CD14-positive monocyte (primary cell): Measurements from ENCODE around the gene RSPH3. TPM values are rescaled to one million over a fixed set of nuclear protein-coding genes. Genes with fewer than 3 reads are reported as not detected.

Source experiments
- DNase-seq, 3 donors: peaks; one replicate each; pipeline ENCODE4 v3.0.0-alpha.2; 2011 to 2022
- H2AFZ ChIP-seq: 2 replicates; pipeline ENCODE4 v1.6.0; 2012; ENCODE audit warnings: mild to moderate bottlenecking, low read depth, low read length, inconsistent platforms; ENCODE audit not compliant: insufficient read depth, poor library complexity, severe bottlenecking
- H3K27ac ChIP-seq, 2 donors: 1 replicate in 1 of 2; 2 replicates in 1 of 2; pipeline ENCODE4 v1.5.1; 2012 to 2013; ENCODE audit warnings: low read length in 2 of 2, control low read depth in 1 of 2, inconsistent platforms in 1 of 2, low read depth in 1 of 2, mild to moderate bottlenecking in 1 of 2
- H3K27me3 ChIP-seq, 2 donors: one replicate each; pipeline versions ENCODE4 v1.6.0 to v1.6.1; 2011 to 2013; ENCODE audit warnings: low read length in 2 of 2; ENCODE audit not compliant: control insufficient read depth in 2 of 2, insufficient read depth in 2 of 2
- H3K36me3 ChIP-seq, 2 donors: replicated peaks in 1 of 2; 1 replicate in 1 of 2; 2 replicates in 1 of 2; pipeline versions ENCODE4 v1.5.1 to v1.6.1; 2012 to 2013; ENCODE audit warnings: low read length in 2 of 2, control low read depth in 1 of 2, inconsistent platforms in 1 of 2, mild to moderate bottlenecking in 1 of 2; ENCODE audit not compliant: insufficient read depth in 2 of 2, control insufficient read depth in 1 of 2
- H3K4me1 ChIP-seq, 2 donors: 1 replicate in 1 of 2; 2 replicates in 1 of 2; pipeline versions ENCODE4 v1.5.1 to v1.6.1; 2012 to 2013; ENCODE audit warnings: low read length in 2 of 2, control low read depth in 1 of 2, inconsistent platforms in 1 of 2, mild to moderate bottlenecking in 1 of 2, moderate library complexity in 1 of 2; ENCODE audit not compliant: insufficient read depth in 2 of 2, control insufficient read depth in 1 of 2
- H3K4me2 ChIP-seq: replicated peaks from 2 replicates; pipeline ENCODE3; 2012; ENCODE audit warnings: low read length, moderate library complexity, mild to moderate bottlenecking; ENCODE audit not compliant: poor library complexity, severe bottlenecking; ENCODE audit errors: extremely low read depth
- H3K4me3 ChIP-seq, 3 experiments: fragments of 200-600 bp in 1 of 3; sonication (generic) in 1 of 3; replicated peaks in 1 of 3; 1 replicate in 2 of 3; 2 replicates in 1 of 3; pipeline ENCODE4 v1.5.1; 2011 to 2013; ENCODE audit warnings: low read length in 3 of 3, mild to moderate bottlenecking in 3 of 3, control low read depth in 2 of 3, low read depth in 2 of 3, inconsistent platforms in 1 of 3, moderate library complexity in 1 of 3
- H3K79me2 ChIP-seq: 2 replicates; pipeline ENCODE4 v1.6.0; 2012; ENCODE audit warnings: mild to moderate bottlenecking, control low read depth, inconsistent platforms, low read length, moderate library complexity; ENCODE audit not compliant: insufficient read depth
- H3K9ac ChIP-seq: 2 replicates; pipeline ENCODE4 v1.6.0; 2017; ENCODE audit warnings: low read length, mild to moderate bottlenecking; ENCODE audit not compliant: insufficient read depth, poor library complexity, severe bottlenecking
- H3K9me3 ChIP-seq, 2 donors: replicated peaks in 1 of 2; 1 replicate in 1 of 2; 2 replicates in 1 of 2; pipeline versions ENCODE4 v1.5.1 to v1.6.1; 2012 to 2013; ENCODE audit warnings: low read length in 2 of 2, control low read depth in 1 of 2; ENCODE audit not compliant: control insufficient read depth in 1 of 2, insufficient read depth in 1 of 2
- H4K20me1 ChIP-seq: 2 replicates; pipeline ENCODE4 v1.6.0; 2012; ENCODE audit warnings: mild to moderate bottlenecking, low read length, control low read depth, moderate library complexity; ENCODE audit not compliant: insufficient read depth
- H3K27ac Mint-ChIP-seq, 7 donors: one replicate each; pipeline ENCODE4 v1.8.0; 2020; ENCODE audit warnings: mild to moderate bottlenecking in 7 of 7, mixed read lengths in 7 of 7, moderate library complexity in 6 of 7, inconsistent platforms in 2 of 7
- H3K27me3 Mint-ChIP-seq, 3 donors: one replicate each; pipeline ENCODE4 v1.8.0; 2021 to 2022; ENCODE audit warnings: low read depth in 3 of 3, mild to moderate bottlenecking in 3 of 3, mixed read lengths in 3 of 3, moderate library complexity in 3 of 3, inconsistent platforms in 1 of 3
- H3K36me3 Mint-ChIP-seq, 2 donors: one replicate each; pipeline ENCODE4 v1.8.0; 2020; ENCODE audit warnings: mixed read lengths in 2 of 2, inconsistent platforms in 1 of 2, mild to moderate bottlenecking in 1 of 2
- H3K4me1 Mint-ChIP-seq: one replicate; pipeline ENCODE4 v1.8.0; 2020; ENCODE audit warnings: mild to moderate bottlenecking, mixed read lengths
- H3K4me3 Mint-ChIP-seq, 2 donors: one replicate each; pipeline ENCODE4 v1.8.0; 2020; ENCODE audit warnings: mild to moderate bottlenecking in 2 of 2, mixed read lengths in 2 of 2, moderate library complexity in 1 of 2
- H3K9me3 Mint-ChIP-seq, 7 donors: one replicate each; pipeline ENCODE4 v1.8.0; 2020 to 2022; ENCODE audit warnings: mixed read lengths in 7 of 7, mild to moderate bottlenecking in 6 of 7, moderate library complexity in 6 of 7, inconsistent platforms in 2 of 7
- CTCF ChIP-seq: fragments of 200-600 bp; IDR thresholded peaks from one replicate; pipeline ENCODE4 v1.8.0; 2022; ENCODE audit warnings: antibody characterized with exemption, mild to moderate bottlenecking
- WGBS: methylation state at CpG from one replicate; pipeline ENCODE4 v1.1.5; 2013; ENCODE audit warnings: missing lambda C conversion rate; ENCODE audit not compliant: insufficient coverage; 5-methylcytosine and 5-hydroxymethylcytosine counted together
- intact Hi-C, 2 donors: fragments of 100-400 bp; cut with micrococcal nuclease; formaldehyde crosslinking; loops; one replicate each; pipeline versions ENCODE4 v1.15.0 to v1.15.1; 2023
- polyA plus RNA-seq, 3 donors: library from polyadenylated mRNA; depleted of rRNA in 1 of 3; unstranded in 2 of 3; stranded (reverse) in 1 of 3; fragments of 300-500 nt in 2 of 3; fragments of >200 nt in 1 of 3; fragmentation: Illumina TruSeq in 2 of 3; gene quantifications; 1 replicate in 2 of 3; 2 replicates in 1 of 3; pipeline ENCODE4 v1.2.3, GENCODE V29; 2012 to 2021

RSPH3 gene
- polyA plus RNA-seq, 3 donors = 2.8 to 9.6 (median 4.6) TPM

- Histone ChIP-seq H2AFZ (no peak overlapping the region), H4K20me1 (no peaks in the 10 kb centered on the region), H3K27ac (no peak overlapping the region), H3K4me1 (peaks cover 24 to 35% of the 10 kb centered on the region in 2 donors), H3K27me3 (no peaks in the 10 kb centered on the region), H3K4me3 (no peak overlapping the region), H3K4me2 (no peak overlapping the region), H3K36me3 (no peaks in the 10 kb centered on the region), H3K9me3 (no peaks in the 10 kb centered on the region), H3K79me2 (peaks cover 7% of the 10 kb centered on the region), H3K9ac (no peak overlapping the region)
- Mint-ChIP-seq H3K9me3 (peaks cover 0 to 2% (median 0%) of the 10 kb centered on the region in 7 donors), H3K4me3 (no peak overlapping the region), H3K36me3 (peaks cover 7 to 12% of the 10 kb centered on the region in 2 donors), H3K27me3 (peaks cover 0 to 2% (median 0%) of the 10 kb centered on the region in 3 donors), H3K27ac (peak overlapping the region in 4 of 7 donors; percentile 8 to 57 (median 36)), H3K4me1 (peaks cover 41% of the 10 kb centered on the region)
- intact Hi-C loops = loop anchor here (5.0 kb wide), 2 partner anchors 37 to 112 kb away; partner anchors contain the start of gene TAGAP (in 1 of the 2)
- DNase-seq = no peak
- WGBS = 93% methylated on average over 4 of the region's 5 CpGs
- no peak for TF ChIP-seq CTCF
Measured at GRCh38 chr6:159005436-159005835, 5.4 kb upstream of the RSPH3 start.

- H3K4me1 ChIP-seq = peaks cover 31 to 32% of the 10 kb centered on the region in 2 donors
- DNase-seq = no peak
- TF ChIP-seq CTCF = no peak
- H3K4me3 Mint-ChIP-seq = no peak overlapping the region
- H3K27ac Mint-ChIP-seq = peak overlapping the region in 1 of 7 donors; percentile 54
- peaks cover 38% of the 10 kb centered on the region for H3K4me1 Mint-ChIP-seq
- H3K4me2 ChIP-seq = no peak overlapping the region
- peaks cover 7% of the 10 kb centered on the region for H3K79me2 ChIP-seq
- no peaks in the 10 kb centered on the region for H3K9me3 ChIP-seq
- H3K36me3 ChIP-seq = no peaks in the 10 kb centered on the region
- no peak overlapping the region for H3K4me3 ChIP-seq
- no peak overlapping the region for H3K9ac ChIP-seq
- peaks cover 7 to 12% of the 10 kb centered on the region in 2 donors for H3K36me3 Mint-ChIP-seq
- intact Hi-C loops = loop anchor here in 1 of 2 donors (5.0 kb wide), 1 partner anchor 33 kb away; no protein-coding TSS in a partner anchor
- H3K27me3 ChIP-seq = no peaks in the 10 kb centered on the region
- no peaks in the 10 kb centered on the region for H4K20me1 ChIP-seq
- H3K9me3 Mint-ChIP-seq = no peaks in the 10 kb centered on the region
- no peak overlapping the region for H2AFZ ChIP-seq
- no peak overlapping the region for H3K27ac ChIP-seq
- WGBS = 63% methylated on average over 3 of the region's 3 CpGs
- peaks cover 0 to 2% (median 0%) of the 10 kb centered on the region in 3 donors for H3K27me3 Mint-ChIP-seq
Measured at GRCh38 chr6:159004592-159004991, 4.6 kb upstream of the RSPH3 start.
